Lung microvascular endothelial cell (primary cell): ENCODE data around the gene CHRM4. TPM values are rescaled to one million over a fixed set of nuclear protein-coding genes. Genes with fewer than 3 reads are reported as not detected.

ENCODE experiments used
- DNase-seq, 2 donors: peaks; one replicate each; pipeline versions ENCODE4 v3.0.0 to v3.0.0-alpha.2; 2010; ENCODE audit warnings: low read depth in 2 of 2
- total RNA-seq: library from RNA; depleted of rRNA; stranded (reverse); fragments of >200 nt; gene quantifications from 2 replicates; pipeline ENCODE4 v1.2.1, GENCODE V29; 2014

Gene CHRM4
- total RNA-seq, 1 donor from 2014 or later, result not detected

- peak; percentile 79 to 82 for DNase-seq
Observed at GRCh38 chr11:46369458-46370152, 22.0 kb downstream of the CHRM4 start.

GRCh38 chr11:46367916-46368267 lies 23.7 kb downstream of the CHRM4 start:
- no peak for DNase-seq

GRCh38 chr11:46367244-46367915 lies 24.2 kb downstream of the CHRM4 start:
- peak; percentile 62 to 74 for DNase-seq

GRCh38 chr11:46366661-46367161 lies 24.9 kb downstream of the CHRM4 start:
- no peak for DNase-seq

- DNase-seq, result no peak
Observed at GRCh38 chr11:46366260-46366659, 25.3 kb downstream of the CHRM4 start.

- no peak for DNase-seq
Observed at GRCh38 chr11:46364791-46365190, 26.8 kb downstream of the CHRM4 start.

- peak in 1 of 2 donors; percentile 37 for DNase-seq
Observed at GRCh38 chr11:46364056-46364455, 27.5 kb downstream of the CHRM4 start.

- peak; percentile 83 to 96 for DNase-seq
Observed at GRCh38 chr11:46363455-46364005, 28.0 kb downstream of the CHRM4 start.

- DNase-seq, result peak; percentile 94 to 96
Observed at GRCh38 chr11:46363031-46363407, 28.6 kb downstream of the CHRM4 start.

- DNase-seq, result peak in 1 of 2 donors; percentile 26
Observed at GRCh38 chr11:46362156-46363030, 29.2 kb downstream of the CHRM4 start.

- DNase-seq, result peak; percentile 76 to 83
Observed at GRCh38 chr11:46361283-46362155, 30.1 kb downstream of the CHRM4 start.

GRCh38 chr11:46360878-46361277 lies 30.7 kb downstream of the CHRM4 start:
- DNase-seq, result no peak

GRCh38 chr11:46359953-46360352 lies 31.6 kb downstream of the CHRM4 start:
- no peak for DNase-seq

- DNase-seq, result no peak
Observed at GRCh38 chr11:46357483-46357936, 34.1 kb downstream of the CHRM4 start.

GRCh38 chr11:46356924-46357482 lies 34.6 kb downstream of the CHRM4 start:
- no peak for DNase-seq

GRCh38 chr11:46353698-46354097 lies 37.9 kb downstream of the CHRM4 start:
- DNase-seq, result no peak

- peak; percentile 62 to 78 for DNase-seq
Observed at GRCh38 chr11:46352063-46352841, 39.3 kb downstream of the CHRM4 start.

- DNase-seq, result no peak
Observed at GRCh38 chr11:46351606-46352005, 40.0 kb downstream of the CHRM4 start.

GRCh38 chr11:46351148-46351547 lies 40.4 kb downstream of the CHRM4 start:
- no peak for DNase-seq

GRCh38 chr11:46350695-46351094 lies 40.9 kb downstream of the CHRM4 start:
- DNase-seq, result no peak
